HG02588 (cell line): ENCODE results near the gene HMHB1.
"Not testable (repeated sequence)": the region's sequence is repeated elsewhere in the genome, so short reads cannot be mapped to it uniquely, and the experiment has no call there.

Source experiments
- ATAC-seq: cut with Tn5 transposase; IDR thresholded peaks from one replicate; pipeline ENCODE4 v1.9.1; 2021; ENCODE audit warnings: mild to moderate bottlenecking, moderate library complexity; ENCODE audit not compliant: unreplicated experiment

HMHB1 gene

DNA sequence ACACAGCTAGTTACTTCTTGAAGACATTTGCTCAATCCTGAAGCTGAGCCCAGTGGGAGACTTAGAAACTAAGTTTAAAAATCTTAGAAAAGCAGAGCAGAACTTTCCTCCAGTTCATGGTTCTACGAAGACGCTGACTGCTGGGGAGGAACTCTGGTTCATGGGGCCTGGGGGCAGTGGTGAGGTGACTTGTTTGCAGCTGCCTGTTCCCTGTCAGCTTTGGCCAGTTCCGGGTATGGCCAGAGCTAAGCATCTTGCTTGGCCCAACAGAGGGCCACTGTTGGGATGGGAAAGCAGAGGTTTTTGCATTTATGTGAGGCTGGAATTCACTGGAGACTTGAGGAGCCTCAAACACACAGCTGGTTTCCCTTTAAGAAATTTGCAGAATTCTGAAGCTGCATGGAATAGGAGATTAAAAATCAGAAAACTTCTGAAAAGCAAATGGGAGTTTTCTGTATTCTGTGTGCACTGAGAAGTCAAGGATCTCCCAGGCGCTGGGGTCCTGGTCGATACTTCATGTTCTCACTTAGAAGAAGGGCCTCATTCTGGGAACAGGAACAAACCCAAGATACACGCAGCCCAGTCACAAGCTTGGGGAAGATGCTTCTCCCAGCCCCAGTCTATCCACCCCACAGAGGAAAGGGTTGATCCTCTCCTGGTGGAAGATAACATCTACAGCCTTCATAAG is 10.6 kb upstream of the HMHB1 start:
- ATAC-seq: peak; percentile 31

DNA sequence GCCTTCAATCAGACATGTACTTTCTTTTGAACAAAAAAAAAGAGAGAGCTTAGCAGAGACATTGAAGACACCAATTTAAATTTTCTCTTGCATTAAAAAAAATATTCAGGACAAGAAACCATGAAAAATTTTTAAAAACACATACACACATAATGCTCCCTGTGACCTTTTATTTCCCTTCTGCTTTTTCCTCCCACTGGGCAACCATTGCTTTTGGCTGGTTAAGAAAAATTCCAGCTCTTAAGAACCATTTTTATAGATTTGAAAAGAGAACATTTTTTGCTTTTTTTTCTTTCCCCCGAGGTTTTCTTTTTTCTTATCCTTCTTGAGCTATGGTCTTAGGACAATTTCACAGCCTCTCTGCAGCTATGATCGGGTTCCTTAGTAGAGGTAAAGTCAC is 6.1 kb upstream of the HMHB1 start:
- ATAC-seq: no peak

DNA sequence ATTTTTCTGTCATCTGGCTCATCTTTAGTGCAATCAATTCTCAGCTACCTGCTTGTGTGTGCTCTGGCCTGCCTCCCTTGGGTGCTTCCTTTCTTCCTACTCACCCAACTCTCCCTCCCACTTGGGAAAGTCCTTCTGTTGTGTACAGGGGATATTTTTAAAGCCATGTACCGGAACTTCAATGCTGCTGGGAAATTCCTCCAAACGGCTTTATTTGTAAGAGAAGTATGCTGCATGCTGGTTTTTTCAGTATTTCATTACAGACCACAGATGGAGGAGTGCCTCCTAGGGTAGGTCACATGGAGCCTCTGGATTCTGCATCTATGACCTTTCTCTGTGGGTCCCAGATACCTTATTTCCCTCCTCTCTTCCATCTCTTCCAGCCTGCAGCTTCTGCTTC is 5.4 kb upstream of the HMHB1 start:
- peak; percentile 62 for ATAC-seq

DNA sequence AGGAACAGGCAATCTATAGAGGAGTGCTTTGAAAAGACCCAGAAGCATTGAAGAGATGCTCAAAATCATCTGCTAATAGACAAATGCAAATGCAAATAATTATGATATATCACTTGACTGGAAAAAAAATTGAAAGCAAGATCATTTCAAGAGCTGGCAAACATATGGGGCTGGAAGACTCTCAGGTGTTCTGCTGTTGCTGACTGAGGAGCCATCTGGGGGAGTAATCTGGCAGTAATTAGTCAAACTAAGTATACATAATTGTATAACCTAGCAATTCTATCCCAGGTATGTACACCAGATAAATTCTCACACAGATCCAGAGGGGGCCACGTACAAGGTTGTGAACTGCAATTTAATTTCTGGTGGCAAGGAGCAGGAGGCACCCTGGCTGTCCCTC is 4.6 kb upstream of the HMHB1 start:
- ATAC-seq: no peak

DNA sequence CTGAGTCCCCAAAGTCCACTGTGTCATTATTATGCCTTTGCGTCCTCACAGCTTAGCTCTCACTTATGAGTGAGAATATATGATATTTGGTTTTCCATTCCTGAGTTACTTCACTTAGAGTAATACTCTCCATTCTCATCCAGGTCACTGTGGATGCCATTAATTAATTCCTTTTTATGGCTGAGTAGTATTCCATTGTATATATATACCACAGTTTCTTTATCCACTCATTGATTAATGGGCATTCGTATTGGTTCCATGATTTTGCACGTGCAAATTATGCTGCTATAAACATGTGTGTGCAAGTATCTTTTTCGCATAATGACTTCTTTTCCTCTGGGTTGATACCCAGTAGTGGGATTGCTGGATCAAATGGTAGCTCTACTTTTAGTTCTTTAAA is 4.4 kb downstream of the HMHB1 start:
- not testable (repeated sequence) for ATAC-seq

GRCh38 chr5:143819716-143820115 is 7.8 kb downstream of the HMHB1 start:
- ATAC-seq: no peak

DNA sequence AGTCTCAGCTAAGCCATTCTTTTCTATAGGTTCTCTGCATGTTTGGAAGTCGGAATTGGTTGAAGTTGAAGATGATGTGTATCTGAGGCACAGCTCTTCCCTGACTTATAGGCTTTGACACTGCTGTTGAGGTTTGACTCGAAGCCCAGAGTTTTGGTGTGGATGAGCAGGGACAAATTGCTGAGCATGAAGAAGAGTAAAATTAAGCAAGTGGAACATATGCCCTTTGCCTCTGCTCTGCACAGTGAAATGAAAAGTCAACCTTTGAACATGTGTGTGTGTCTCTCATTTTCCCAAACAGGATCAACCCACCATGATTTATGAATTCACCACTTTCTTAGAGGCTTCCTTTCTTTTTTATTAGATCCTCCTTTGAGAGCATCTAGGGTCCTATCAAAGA is 8.5 kb downstream of the HMHB1 start:
- ATAC-seq: no peak

DNA sequence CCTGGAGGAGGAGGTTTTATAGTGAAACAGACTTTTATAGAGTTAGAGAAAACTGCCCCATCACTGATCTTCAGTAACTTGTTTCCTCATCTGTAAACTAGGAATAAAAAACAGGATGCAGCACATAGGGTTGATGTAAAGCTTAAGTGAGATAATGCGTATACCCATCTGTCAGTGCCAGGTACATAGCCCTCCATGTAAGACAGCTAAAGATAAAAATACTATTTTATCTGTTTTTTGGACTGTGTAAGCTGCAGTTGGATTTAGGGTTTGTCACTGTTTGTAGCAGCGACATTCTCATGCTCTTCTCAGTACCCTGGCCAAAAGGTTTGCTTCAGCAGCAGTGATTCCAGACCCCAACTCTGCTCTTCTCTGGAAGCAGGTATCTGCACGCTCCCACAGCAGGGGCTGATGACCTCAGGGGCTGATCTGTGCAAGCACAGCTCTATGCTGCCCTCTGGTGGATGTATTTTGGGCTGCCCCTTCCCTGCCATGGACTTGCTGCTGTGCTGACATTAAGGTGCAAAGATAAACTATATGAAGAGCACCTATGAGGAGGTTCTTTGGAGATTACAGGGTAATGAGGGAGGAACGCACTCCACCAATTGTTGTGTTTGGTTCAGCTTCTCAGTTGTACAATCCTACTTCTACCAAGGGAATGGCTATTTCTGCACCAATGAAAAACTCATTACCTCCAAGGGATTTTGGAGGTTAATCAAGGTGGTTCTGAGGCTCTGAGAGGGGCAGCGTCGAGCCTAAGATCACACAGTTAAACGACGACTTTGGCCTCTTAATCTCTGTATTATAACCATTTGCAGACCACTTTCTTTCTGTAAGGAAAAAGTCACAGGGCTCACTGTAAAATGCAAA is 13.1 kb downstream of the HMHB1 start:
- ATAC-seq: peak; percentile 71

GRCh38 chr5:143826951-143827444 is 15.0 kb downstream of the HMHB1 start:
- ATAC-seq: peak; percentile 85

DNA sequence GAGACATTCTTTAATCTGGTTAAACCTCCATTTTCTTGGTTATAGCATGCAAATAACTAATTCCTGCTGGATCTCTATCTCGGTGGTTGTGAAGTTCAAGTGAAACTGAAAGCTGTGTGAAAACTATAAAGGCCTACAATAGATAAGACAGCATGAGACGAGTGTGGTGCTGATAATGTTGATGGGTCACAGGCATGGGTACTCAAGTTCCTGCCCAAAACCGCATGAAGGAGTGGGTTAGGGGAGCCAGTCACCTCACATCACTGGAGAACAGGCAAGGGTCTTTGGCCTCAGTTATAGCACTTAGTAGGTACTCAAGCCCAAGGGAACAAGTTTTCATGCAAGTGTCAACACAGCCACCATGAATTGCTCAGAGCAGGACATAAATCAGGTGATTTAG is 16.7 kb downstream of the HMHB1 start:
- no peak for ATAC-seq

GRCh38 chr5:143833177-143833576 is 21.2 kb downstream of the HMHB1 start:
- ATAC-seq: no peak

DNA sequence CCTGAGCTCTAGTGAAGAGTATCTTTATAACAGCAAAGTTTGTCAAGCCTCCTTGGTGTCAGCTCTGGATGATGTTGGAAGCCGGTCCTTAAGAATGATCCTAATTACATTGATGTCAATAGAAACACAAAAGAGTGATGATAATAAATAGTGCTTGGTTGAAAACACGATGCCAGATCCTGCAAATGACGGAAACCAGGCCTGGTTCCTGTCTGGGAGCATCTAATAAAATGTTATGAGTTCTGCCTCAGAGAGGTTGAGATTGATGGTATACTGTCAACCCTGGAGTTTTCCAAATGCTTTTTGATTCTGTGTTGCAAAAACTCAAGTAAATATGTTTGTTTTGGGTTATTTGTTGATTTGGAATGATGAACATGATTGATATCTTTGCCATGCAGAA is 23.3 kb downstream of the HMHB1 start:
- no peak for ATAC-seq

DNA sequence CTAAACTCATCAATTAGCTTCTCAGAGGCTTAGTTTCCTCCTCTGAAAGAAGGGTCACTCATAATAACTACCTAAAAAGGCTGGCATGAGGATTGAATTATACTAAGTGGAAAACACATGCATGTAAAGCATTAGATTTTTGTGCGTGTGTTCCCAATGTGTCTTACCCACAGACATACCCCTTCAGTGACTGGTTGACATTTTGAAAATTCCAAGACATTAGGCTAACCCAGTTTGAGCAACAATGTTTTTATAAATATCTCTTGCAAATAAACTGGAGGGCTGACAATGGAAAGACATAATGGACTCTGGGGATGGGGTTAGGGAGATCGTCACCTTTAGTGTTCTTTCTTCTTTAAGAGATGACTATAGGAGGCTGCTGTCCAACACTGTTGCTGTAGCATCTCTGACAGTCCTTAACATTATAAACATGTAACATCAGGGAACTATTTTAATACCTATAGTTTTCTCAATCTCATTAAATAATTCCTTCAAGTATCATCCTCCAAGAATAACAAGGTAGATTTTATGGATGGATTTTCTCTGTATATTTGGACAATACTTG is 24.3 kb downstream of the HMHB1 start:
- no peak for ATAC-seq

DNA sequence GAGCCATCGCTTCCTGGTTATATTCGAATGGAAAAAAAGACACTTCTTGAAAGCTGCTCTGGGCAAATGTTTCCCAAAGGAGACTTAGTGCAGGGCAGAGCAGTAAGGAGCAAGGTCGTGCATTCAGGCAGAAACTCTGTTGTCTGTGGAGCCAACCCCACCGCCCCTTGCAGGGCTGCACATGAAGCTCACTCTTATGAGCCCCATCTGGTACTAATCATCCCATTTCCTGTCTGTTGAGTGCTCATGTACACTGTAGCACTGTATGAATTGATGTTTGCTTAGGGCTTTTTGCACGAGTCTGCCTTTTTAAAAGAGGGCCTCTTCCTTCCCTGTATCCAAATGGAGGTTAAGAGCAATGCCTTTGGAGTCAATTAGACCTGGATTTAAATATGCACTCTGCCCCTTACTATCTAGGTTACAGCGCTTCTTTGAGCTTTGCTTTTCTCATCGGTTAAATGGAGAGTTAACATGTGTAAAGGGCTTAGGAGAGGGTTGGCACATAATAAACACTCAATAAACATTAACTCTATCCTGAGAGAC is 25.4 kb downstream of the HMHB1 start:
- no peak for ATAC-seq

DNA sequence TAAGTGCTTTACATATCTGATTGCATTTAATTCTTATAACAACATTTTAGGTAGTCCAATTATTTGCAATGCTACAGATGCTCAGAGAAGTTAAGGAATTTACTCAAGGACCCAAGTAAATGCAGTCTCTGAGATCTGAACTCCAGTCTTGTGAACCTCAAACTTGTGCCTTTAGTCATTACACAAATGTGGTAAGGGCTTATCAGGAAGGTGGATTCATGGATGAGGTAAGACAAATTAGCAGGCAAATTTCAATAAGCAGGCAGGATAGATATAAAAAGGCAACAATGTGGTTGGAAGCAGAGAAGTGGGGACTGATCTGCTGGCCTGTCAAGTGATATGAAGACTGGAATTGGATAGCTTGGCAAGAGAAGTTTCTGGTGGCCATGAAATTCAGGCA is 29.5 kb downstream of the HMHB1 start:
- ATAC-seq: no peak

GRCh38 chr5:143842920-143843319 is 31.0 kb downstream of the HMHB1 start:
- ATAC-seq: no peak

- ATAC-seq: no peak
Observed at GRCh38 chr5:143843461-143843860, 31.5 kb downstream of the HMHB1 start.

GRCh38 chr5:143850050-143850683 is 38.2 kb downstream of the HMHB1 start:
- peak; percentile 73 for ATAC-seq

- ATAC-seq: no peak
Observed at GRCh38 chr5:143851383-143851782, 39.4 kb downstream of the HMHB1 start.

DNA sequence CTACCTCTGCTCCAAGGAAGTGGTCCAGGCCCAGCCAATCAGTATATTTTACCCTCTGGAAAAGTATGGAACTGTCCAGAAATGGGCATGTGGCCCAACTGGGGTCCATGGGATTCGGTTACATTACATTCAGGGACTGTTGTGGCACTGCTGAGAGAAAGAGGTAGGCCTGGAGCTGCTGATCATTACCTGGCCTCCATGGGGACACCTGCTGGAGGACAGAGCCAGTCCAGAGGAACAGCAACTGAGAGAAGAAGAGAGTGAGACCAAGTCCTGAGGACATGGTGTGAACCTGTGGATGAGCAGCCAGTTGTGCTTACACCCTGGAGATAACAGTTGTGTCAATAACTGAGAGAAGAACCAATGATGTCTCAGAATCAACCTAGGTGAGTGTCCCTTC is 48.2 kb downstream of the HMHB1 start:
- ATAC-seq: no peak

GRCh38 chr5:143862271-143862670 is 50.3 kb downstream of the HMHB1 start:
- no peak for ATAC-seq
